Measurements from ENCODE around the gene MCU. TPM values are rescaled to one million over a fixed set of nuclear protein-coding genes. Genes with fewer than 3 reads are reported as not detected.
A peak's percentile ranks its signal among the peaks of the same experiment; 100 is the strongest.

MCU gene
- total and polyA plus RNA-seq, 2 experiments from 2014 or later = 31.6 to 41.7 TPM

DNA sequence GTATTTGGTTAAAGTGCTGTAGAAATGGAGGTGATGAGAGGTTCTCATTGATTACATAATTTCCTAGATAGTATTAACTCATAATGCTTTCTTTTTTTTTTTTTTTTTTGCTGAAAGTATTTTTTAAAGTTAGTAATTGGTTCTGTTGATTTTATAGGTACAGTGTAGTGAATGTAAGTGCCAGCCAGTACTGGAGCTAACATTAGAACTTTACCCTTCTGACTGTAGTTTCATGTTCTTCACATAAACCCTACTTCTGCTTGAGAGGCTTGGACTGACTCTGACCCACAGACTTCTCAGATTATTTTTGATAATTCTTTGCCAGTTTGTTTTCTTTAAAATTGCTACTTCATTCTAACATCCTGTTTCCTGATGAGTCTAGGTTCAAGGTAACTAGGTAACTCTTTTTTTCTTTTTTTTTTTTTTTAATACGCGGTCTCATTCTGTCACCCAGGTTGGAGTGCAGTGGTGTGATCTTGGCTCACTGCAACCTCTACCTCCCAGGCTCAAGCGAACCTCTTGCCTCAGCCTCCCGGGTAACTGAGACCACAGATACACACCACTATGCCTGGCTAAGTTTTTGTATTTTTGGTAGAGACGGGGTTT lies 109.4 kb downstream of the MCU start:
- no peak overlapping the region for H3K4me2 ChIP-seq
- H3K27ac ChIP-seq = no peak overlapping the region
- H3K4me3 ChIP-seq = no peak overlapping the region
- no peaks in the 10 kb centered on the region for H3K27me3 ChIP-seq
- H3K4me1 ChIP-seq (ENCODE audit: insufficient read depth) = no peaks in the 10 kb centered on the region
- WGBS (ENCODE audit: low lambda C conversion rate, missing lambda C conversion rate) = 100% methylated on average over 5 of the region's 5 CpGs
- no peaks in the 10 kb centered on the region for H3K36me3 ChIP-seq (replicated peaks; ENCODE audit: insufficient read depth, low read depth)
- TF ChIP-seq EZH2 (IDR thresholded peaks at IDR 0.05; ENCODE audit: borderline replicate concordance) (no peak), EZH2phosphoT487 (IDR thresholded peaks at IDR 0.05; ENCODE audit: low read depth, severe bottlenecking, unreplicated experiment) (no peak)
- TF ChIP-seq, protein P1, sequence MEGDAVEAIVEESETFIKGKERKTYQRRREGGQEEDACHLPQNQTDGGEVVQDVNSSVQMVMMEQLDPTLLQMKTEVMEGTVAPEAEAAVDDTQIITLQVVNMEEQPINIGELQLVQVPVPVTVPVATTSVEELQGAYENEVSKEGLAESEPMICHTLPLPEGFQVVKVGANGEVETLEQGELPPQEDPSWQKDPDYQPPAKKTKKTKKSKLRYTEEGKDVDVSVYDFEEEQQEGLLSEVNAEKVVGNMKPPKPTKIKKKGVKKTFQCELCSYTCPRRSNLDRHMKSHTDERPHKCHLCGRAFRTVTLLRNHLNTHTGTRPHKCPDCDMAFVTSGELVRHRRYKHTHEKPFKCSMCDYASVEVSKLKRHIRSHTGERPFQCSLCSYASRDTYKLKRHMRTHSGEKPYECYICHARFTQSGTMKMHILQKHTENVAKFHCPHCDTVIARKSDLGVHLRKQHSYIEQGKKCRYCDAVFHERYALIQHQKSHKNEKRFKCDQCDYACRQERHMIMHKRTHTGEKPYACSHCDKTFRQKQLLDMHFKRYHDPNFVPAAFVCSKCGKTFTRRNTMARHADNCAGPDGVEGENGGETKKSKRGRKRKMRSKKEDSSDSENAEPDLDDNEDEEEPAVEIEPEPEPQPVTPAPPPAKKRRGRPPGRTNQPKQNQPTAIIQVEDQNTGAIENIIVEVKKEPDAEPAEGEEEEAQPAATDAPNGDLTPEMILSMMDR (IDR thresholded peaks at IDR 0.05; ENCODE audit: poor library complexity) = no peak
- H3K9me2 ChIP-seq (replicated peaks; ENCODE audit: insufficient read depth) = no peaks in the 10 kb centered on the region
- DNase-seq (ENCODE audit: low spot score) = no peak
- no peaks in the 10 kb centered on the region for H4K20me1 ChIP-seq (ENCODE audit: insufficient read depth, poor library complexity, severe bottlenecking)
- H3K79me2 ChIP-seq = peaks cover 23% of the 10 kb centered on the region
- no peak overlapping the region for H2AFZ ChIP-seq
- no peaks in the 10 kb centered on the region for H3K9me3 ChIP-seq (ENCODE audit: low read depth)

DNA sequence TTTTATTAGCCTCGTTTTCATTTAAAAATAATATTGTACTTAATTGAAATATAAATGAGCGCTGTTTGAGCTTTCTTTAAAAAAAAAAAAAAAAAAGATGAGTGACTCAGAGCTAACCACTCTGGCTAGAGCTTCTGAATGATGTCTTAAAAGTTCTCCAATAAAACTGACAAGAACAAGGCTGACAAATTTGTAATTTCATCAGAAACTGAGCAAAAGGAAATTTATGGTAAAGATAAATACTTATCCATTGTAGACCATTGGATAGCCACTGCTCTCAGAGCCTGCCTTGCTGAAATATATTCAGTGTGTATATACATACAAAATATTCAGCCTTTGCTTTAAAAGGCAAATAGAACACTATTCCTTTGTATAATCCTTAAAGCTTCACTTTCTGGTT lies 110.4 kb downstream of the MCU start:
- Histone ChIP-seq H3K36me3 (replicated peaks; ENCODE audit: insufficient read depth, low read depth) (no peaks in the 10 kb centered on the region), H3K27ac (peak overlapping the region; percentile 38)

DNA sequence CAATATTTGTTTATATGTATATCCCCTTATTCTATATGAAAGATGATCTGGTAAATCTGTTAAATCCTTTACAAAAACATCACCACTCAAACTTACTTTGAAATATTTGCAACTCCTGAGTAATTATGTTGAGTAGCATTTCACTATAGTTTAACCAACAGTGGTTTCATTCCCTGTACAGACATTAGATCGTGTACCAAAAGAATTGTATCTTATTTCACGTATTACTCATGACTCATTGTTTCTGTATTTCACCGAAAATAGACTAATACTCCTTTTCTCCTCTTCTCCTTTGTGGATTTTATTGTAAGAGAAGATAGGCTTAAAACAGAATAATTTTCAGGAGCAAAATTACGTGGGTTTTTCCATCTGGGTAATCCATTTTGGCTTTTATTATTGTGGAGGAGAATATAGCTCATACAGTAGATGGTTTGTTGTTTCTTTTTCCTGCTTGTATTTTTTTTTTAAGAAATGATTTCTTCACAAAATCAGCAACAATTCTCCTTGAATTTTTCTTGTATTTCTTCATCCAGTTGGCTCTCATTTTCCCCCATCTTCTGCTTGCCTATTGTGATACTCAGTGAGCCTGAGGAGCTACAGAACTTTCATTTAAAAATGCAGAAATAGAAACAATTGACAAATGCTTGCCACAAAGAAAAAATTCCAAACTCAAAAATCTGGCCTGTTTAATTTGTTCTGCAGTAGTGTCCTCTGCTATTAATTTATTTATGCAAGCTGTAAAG lies 111.0 kb downstream of the MCU start:
- DNase-seq (ENCODE audit: low spot score) = no peak
- 60% methylated on average over 4 of the region's 4 CpGs for WGBS (ENCODE audit: low lambda C conversion rate, missing lambda C conversion rate)
- Histone ChIP-seq H3K27ac (peak overlapping the region; percentile 38), H3K9me3 (ENCODE audit: low read depth) (no peaks in the 10 kb centered on the region), H3K4me3 (no peak overlapping the region), H2AFZ (no peak overlapping the region), H3K79me2 (peaks cover 14% of the 10 kb centered on the region), H3K4me1 (ENCODE audit: insufficient read depth) (no peaks in the 10 kb centered on the region), H3K9me2 (replicated peaks; ENCODE audit: insufficient read depth) (no peaks in the 10 kb centered on the region), H3K36me3 (replicated peaks; ENCODE audit: insufficient read depth, low read depth) (no peaks in the 10 kb centered on the region), H3K4me2 (peak overlapping the region; percentile 51), H3K27me3 (no peaks in the 10 kb centered on the region), H4K20me1 (ENCODE audit: insufficient read depth, poor library complexity, severe bottlenecking) (no peaks in the 10 kb centered on the region)
- TF ChIP-seq, protein P1 (IDR thresholded peaks at IDR 0.05; ENCODE audit: poor library complexity) = no peak
- no peak for TF ChIP-seq EZH2 (IDR thresholded peaks at IDR 0.05; ENCODE audit: borderline replicate concordance)
- no peak for TF ChIP-seq EZH2phosphoT487 (IDR thresholded peaks at IDR 0.05; ENCODE audit: low read depth, severe bottlenecking, unreplicated experiment)

More for the DNA sequence above, 110.4 kb downstream of the MCU start:
- no peak overlapping the region for H3K4me3 ChIP-seq
- H3K9me2 ChIP-seq (replicated peaks; ENCODE audit: insufficient read depth) = no peaks in the 10 kb centered on the region
- no peaks in the 10 kb centered on the region for H3K4me1 ChIP-seq (ENCODE audit: insufficient read depth)
- TF ChIP-seq EZH2 (IDR thresholded peaks at IDR 0.05; ENCODE audit: borderline replicate concordance) = no peak
- no peak overlapping the region for H2AFZ ChIP-seq
- H3K27me3 ChIP-seq = no peaks in the 10 kb centered on the region
- H4K20me1 ChIP-seq (ENCODE audit: insufficient read depth, poor library complexity, severe bottlenecking) = no peaks in the 10 kb centered on the region
- peak overlapping the region; percentile 51 for H3K4me2 ChIP-seq
- no peak for DNase-seq (ENCODE audit: low spot score)
- H3K9me3 ChIP-seq (ENCODE audit: low read depth) = no peaks in the 10 kb centered on the region
- peaks cover 18% of the 10 kb centered on the region for H3K79me2 ChIP-seq
- WGBS (ENCODE audit: low lambda C conversion rate, missing lambda C conversion rate) = 83% methylated on average over 2 of the region's 2 CpGs

DNA sequence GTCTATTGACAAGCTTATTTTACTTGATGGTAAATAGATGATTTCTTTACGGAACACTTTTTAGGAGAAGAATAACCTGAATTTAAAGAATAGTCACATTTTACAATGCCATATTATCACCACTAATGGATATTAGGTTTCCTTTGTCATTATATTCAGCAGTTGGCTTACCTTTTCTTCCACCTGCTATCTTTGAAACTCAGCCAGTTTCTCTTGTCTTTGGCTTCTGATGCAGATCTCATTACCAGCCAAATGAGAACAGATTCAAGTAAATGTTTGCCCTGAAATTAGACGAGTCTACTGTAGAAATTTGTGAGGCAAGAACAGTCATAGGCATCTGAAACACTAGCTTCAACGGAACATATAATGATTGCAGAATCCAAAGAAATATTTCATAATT lies 116.1 kb downstream of the MCU start:
- Histone ChIP-seq H3K9me3 (ENCODE audit: low read depth) (no peaks in the 10 kb centered on the region), H3K79me2 (peaks cover 8% of the 10 kb centered on the region), H3K4me2 (no peak overlapping the region), H2AFZ (no peak overlapping the region), H3K36me3 (replicated peaks; ENCODE audit: insufficient read depth, low read depth) (no peaks in the 10 kb centered on the region), H3K4me1 (ENCODE audit: insufficient read depth) (no peaks in the 10 kb centered on the region), H3K4me3 (no peak overlapping the region), H3K27ac (no peak overlapping the region), H4K20me1 (ENCODE audit: insufficient read depth, poor library complexity, severe bottlenecking) (no peaks in the 10 kb centered on the region), H3K9me2 (replicated peaks; ENCODE audit: insufficient read depth) (no peaks in the 10 kb centered on the region), H3K27me3 (no peaks in the 10 kb centered on the region)
- DNase-seq (ENCODE audit: low spot score) = no peak
- WGBS (ENCODE audit: low lambda C conversion rate, missing lambda C conversion rate) = 91% methylated on average over 3 of the region's 3 CpGs
- TF ChIP-seq EZH2 (IDR thresholded peaks at IDR 0.05; ENCODE audit: borderline replicate concordance) = no peak
- TF ChIP-seq EZH2phosphoT487 (IDR thresholded peaks at IDR 0.05; ENCODE audit: low read depth, severe bottlenecking, unreplicated experiment) = no peak
